Mucosa of stomach (tissue), 1 donor: ENCODE results near the gene HEXD.

Experiments used
- H3K27me3 ChIP-seq: one replicate; pipeline ENCODE4 v1.7.0; 2013; ENCODE audit warnings: mild to moderate bottlenecking, low read length; ENCODE audit not compliant: control insufficient read depth, insufficient read depth
- H3K36me3 ChIP-seq: one replicate; pipeline ENCODE4 v1.7.0; 2013; ENCODE audit warnings: low read length; ENCODE audit not compliant: control insufficient read depth, insufficient read depth
- H3K4me1 ChIP-seq: one replicate; pipeline ENCODE4 v1.7.0; 2013; ENCODE audit warnings: mild to moderate bottlenecking, low read length; ENCODE audit not compliant: control insufficient read depth, insufficient read depth
- H3K4me3 ChIP-seq: one replicate; pipeline ENCODE4 v1.7.0; 2013; ENCODE audit warnings: low read length
- H3K9ac ChIP-seq: one replicate; pipeline ENCODE4 v1.7.0; 2013; ENCODE audit warnings: mild to moderate bottlenecking, low read length, moderate library complexity
- H3K9me3 ChIP-seq: one replicate; pipeline ENCODE4 v1.7.0; 2013; ENCODE audit warnings: mild to moderate bottlenecking, low read length, moderate library complexity; ENCODE audit not compliant: control insufficient read depth
- donor health status: Pancreatic carcinoma.

The HEXD gene

GRCh38 chr17:82489117-82489516, 71.0 kb downstream of the HEXD start:
- Histone ChIP-seq H3K9me3 (no peaks in the 10 kb centered on the region), H3K4me1 (peaks cover 34% of the 10 kb centered on the region), H3K36me3 (peaks cover 16% of the 10 kb centered on the region), H3K9ac (no peak overlapping the region), H3K4me3 (no peak overlapping the region), H3K27me3 (no peaks in the 10 kb centered on the region)

- no peaks in the 10 kb centered on the region for H3K9me3 ChIP-seq
- H3K36me3 ChIP-seq, result peaks cover 8% of the 10 kb centered on the region
- H3K4me1 ChIP-seq, result peaks cover 38% of the 10 kb centered on the region
- H3K9ac ChIP-seq, result no peak overlapping the region
- no peaks in the 10 kb centered on the region for H3K27me3 ChIP-seq
- H3K4me3 ChIP-seq, result no peak overlapping the region
These were observed 71.8 kb downstream of the HEXD start for GRCh38 chr17:82489851-82490511.

- Histone ChIP-seq H3K36me3 (peaks cover 4% of the 10 kb centered on the region), H3K9me3 (no peaks in the 10 kb centered on the region), H3K27me3 (no peaks in the 10 kb centered on the region), H3K4me1 (peaks cover 42% of the 10 kb centered on the region), H3K4me3 (no peak overlapping the region), H3K9ac (no peak overlapping the region)
These were observed 72.5 kb downstream of the HEXD start for GRCh38 chr17:82490512-82491195.

GRCh38 chr17:82491196-82491530, 73.0 kb downstream of the HEXD start:
- Histone ChIP-seq H3K27me3 (no peaks in the 10 kb centered on the region), H3K9ac (no peak overlapping the region), H3K4me1 (peaks cover 45% of the 10 kb centered on the region), H3K4me3 (no peak overlapping the region), H3K9me3 (no peaks in the 10 kb centered on the region), H3K36me3 (no peaks in the 10 kb centered on the region)

- Histone ChIP-seq H3K36me3 (no peaks in the 10 kb centered on the region), H3K9ac (no peak overlapping the region), H3K9me3 (no peaks in the 10 kb centered on the region), H3K4me3 (no peak overlapping the region), H3K27me3 (no peaks in the 10 kb centered on the region), H3K4me1 (peaks cover 45% of the 10 kb centered on the region)
These were observed 73.4 kb downstream of the HEXD start for GRCh38 chr17:82491533-82491932.
